T-helper 22 cell (primary cell): ENCODE data around the gene TOMM20.

Experiments
- DNase-seq: peaks from one replicate; pipeline ENCODE4 v3.0.0-alpha.2; 2020; ENCODE audit warnings: low read depth

Gene TOMM20

DNA sequence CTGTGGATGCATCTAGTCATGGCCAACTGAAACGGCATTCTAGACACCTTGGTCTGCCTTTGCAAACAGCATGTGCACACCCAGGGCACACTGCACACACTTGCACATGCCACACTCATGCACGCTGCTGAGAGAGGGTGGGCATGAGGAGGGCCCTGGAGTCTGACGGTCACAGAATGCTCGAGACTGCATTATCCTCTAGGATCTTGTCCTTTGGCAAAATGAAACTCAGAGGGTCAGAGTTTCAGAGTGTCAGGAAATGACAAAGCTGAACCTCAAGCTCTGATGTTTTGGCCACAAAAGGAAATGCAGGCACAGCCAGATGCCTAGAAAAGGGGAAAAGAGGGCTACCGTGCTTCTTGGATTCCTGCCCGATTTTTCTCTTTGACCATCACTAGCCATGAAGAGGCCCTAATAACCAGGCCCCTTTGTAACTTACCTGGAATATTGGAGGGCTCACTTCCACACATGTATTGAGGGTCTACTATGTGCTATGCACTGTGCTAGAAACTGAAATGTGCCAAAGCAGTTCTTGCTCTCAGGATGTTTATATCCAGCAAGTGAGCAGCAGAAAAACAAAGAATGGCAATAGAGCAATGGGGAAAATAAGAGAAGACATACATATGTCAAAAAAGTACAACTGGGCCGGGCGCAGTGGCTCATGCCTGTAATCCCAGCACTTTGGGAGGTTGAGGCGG lies 65.4 kb downstream of the TOMM20 start:
- no peak for DNase-seq

DNA sequence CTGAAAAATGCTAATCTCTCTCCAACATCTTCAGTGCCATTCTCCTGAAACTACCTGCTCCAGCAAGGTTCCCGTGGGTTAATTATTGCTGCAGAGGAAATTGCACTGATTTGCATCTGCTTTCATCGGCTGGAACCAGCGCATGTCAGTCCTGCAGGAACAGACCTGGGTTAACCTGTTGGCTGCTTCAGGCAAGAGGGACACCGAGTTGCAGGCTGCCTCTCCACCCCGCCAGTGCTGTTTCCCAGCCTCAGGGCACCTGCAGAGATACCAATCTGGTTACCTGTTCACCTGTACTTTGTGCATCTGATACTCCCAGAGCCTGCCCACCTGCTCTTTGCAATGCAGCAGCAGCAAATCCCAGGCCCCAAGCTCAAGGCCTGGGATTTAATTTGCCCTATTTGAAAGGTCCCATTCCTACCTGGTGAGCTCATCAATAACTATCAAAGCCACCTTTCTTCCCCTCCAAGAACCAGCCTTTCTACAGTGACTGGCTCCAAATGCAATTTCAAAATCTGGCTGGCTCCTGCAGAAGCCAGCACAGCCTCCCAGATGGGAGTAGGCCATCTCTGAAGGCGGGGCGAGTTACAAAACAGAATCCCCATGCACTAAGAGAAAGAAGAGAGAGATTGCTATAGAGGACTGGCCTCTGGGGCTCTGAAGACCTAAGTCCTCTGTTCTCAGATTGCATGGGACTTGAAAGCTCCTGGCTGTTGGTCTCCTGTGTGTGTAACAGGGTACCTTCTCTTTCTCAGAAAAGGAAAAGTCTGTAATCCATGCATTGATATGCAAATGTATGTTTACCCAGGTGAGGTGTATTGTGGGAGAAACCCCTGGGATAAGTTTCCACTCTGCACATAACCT lies 67.8 kb downstream of the TOMM20 start:
- DNase-seq: no peak
